GM15510 (cell line): Measurements from ENCODE around the gene TCP11.

Experiments used
- POLR2A ChIP-seq: IDR thresholded peaks from 3 replicates; pipeline ENCODE4 v1.6.1; 2011; ENCODE audit warnings: borderline replicate concordance; ENCODE audit not compliant: insufficient read length; ENCODE audit errors: extremely low read depth

The TCP11 gene

GRCh38 chr6:35072698-35073055 is 68.5 kb downstream of the TCP11 start:
- TF ChIP-seq POLR2A = no peak

DNA sequence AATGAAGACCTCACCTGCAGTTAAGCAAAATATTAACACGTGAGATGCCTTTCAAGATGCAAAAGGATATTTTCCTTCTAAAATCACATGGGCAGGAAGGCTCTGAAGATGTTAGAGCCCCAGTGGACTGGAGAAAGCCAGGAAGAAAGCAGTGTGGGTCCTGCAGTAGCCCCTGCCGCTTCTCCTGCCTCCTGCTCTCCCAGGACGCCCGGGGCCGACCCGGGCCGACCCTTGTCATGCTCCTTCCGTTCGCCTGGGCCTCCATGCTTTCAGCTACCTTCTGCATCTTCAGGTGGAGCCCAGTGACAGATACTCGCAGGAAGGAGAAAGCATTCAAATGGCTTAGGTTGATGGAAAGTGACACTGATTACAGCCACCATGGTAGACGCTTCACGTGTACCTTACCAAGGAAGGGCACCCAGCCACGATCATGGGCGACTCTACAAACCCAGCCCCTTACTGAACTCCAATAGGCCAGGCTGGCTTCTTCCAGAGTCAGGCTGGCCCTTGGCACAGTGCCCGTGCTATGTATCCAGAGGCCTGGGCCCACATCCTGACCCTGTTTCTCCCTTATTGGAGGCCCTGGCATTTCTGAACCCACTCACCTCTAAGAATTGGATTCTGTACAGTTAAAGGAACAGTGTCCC is 69.0 kb downstream of the TCP11 start:
- no peak for TF ChIP-seq POLR2A

- TF ChIP-seq POLR2A = no peak
Observed at GRCh38 chr6:35071347-35071994, 69.7 kb downstream of the TCP11 start.

DNA sequence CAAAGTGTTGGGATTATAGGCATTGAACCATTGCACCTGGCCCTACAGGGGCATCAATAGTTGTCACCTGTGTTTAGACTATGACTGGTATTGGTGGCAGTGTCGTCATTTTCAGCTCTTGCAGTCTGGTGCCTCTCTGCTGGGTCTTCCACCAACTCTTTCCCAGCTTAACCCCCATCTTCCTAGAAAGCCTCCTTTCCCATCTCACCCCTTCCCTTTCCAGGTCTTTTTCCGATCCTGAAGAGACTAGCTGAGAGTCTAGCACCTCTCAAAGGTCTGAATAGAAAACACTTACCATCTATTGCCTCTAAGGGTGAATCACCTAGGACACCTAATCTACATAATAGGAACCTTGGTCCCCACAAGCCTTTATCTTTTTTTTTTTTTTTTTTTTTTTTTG is 71.0 kb downstream of the TCP11 start:
- no peak for TF ChIP-seq POLR2A

DNA sequence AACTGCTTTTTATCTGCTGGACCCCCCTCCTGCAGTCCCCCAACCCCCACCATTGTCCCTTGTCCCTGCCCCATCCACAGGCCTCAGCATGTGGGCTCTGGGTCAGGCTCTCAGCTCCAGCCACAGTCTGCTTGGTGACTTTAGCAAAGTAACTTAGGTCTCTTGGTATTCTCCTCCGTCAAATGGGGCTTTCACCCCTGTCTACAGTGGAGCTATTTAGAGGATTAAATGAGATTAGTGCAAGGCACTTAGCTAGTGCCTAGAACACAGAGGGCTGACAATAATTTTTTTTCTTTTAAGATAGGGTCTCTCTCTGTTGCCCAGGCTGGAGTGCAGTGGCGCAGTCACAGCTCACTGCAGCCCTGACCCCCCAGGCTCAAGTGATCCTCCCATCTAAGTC is 71.9 kb downstream of the TCP11 start:
- TF ChIP-seq POLR2A = no peak

- no peak for TF ChIP-seq POLR2A
Observed at GRCh38 chr6:35068644-35069043, 72.5 kb downstream of the TCP11 start.

GRCh38 chr6:35068206-35068605 is 72.9 kb downstream of the TCP11 start:
- no peak for TF ChIP-seq POLR2A
